Lower lobe of right lung (tissue), 2 donors: Measurements from ENCODE around the gene INPP4A. TPM values are rescaled to one million over a fixed set of nuclear protein-coding genes. Genes with fewer than 3 reads are reported as not detected.
A peak's percentile ranks its signal among the peaks of the same experiment; 100 is the strongest.

Experiments used
- ATAC-seq, 2 donors: fragments of 200-7000 bp; cut with Tn5 transposase; one replicate each; pipeline ENCODE4 v1.9.1; 2020 to 2022; ENCODE audit warnings: mild to moderate bottlenecking in 2 of 2, moderate library complexity in 2 of 2
- DNase-seq: peaks from one replicate; pipeline ENCODE4 v3.0.0-alpha.2; 2020
- H3K27ac ChIP-seq: fragments of 200-600 bp; one replicate; pipeline ENCODE4 v1.8.0; 2022
- H3K27me3 ChIP-seq: fragments of 200-600 bp; one replicate; pipeline ENCODE4 v1.8.0; 2022; ENCODE audit warnings: low read depth
- H3K36me3 ChIP-seq: fragments of 200-600 bp; one replicate; pipeline ENCODE4 v1.8.0; 2022; ENCODE audit warnings: mild to moderate bottlenecking
- H3K4me1 ChIP-seq: fragments of 200-600 bp; one replicate; pipeline ENCODE4 v1.8.0; 2022
- H3K4me3 ChIP-seq: fragments of 200-600 bp; one replicate; pipeline ENCODE4 v1.8.0; 2022; ENCODE audit warnings: mild to moderate bottlenecking
- H3K9me3 ChIP-seq: fragments of 200-600 bp; one replicate; pipeline ENCODE4 v1.8.0; 2022
- CTCF ChIP-seq: fragments of 200-600 bp; IDR thresholded peaks from one replicate; pipeline ENCODE4 v1.8.0; 2022; ENCODE audit warnings: antibody characterized with exemption, mild to moderate bottlenecking
- intact Hi-C: fragments of 100-400 bp; cut with DNase I; formaldehyde crosslinking; loops from one replicate; pipeline ENCODE4 v1.11.0; 2022
- total RNA-seq: library from RNA; stranded (reverse); fragmentation: NEBNext Ultra II Directional; extraction: Animal tissue kit (Norgen Biotek cat#: 25700); gene quantifications from one replicate; pipeline ENCODE4 v1.2.1, GENCODE V29; 2021
- donor health status: DM: no; HTN: yes; CAD: no; lungs with severe emphysema.

Gene INPP4A
- total RNA-seq, 1 donor from 2014 or later = 35.6 TPM

GRCh38 chr2:98533547-98533946, 88.9 kb downstream of the INPP4A start:
- Histone ChIP-seq H3K36me3 (peaks cover 36% of the 10 kb centered on the region), H3K4me1 (no peaks in the 10 kb centered on the region), H3K27ac (no peak overlapping the region), H3K9me3 (no peaks in the 10 kb centered on the region), H3K27me3 (no peaks in the 10 kb centered on the region), H3K4me3 (no peak overlapping the region)
- DNase-seq = no peak
- intact Hi-C loops = no loop called here
- TF ChIP-seq CTCF = no peak
- ATAC-seq = no peak

DNA sequence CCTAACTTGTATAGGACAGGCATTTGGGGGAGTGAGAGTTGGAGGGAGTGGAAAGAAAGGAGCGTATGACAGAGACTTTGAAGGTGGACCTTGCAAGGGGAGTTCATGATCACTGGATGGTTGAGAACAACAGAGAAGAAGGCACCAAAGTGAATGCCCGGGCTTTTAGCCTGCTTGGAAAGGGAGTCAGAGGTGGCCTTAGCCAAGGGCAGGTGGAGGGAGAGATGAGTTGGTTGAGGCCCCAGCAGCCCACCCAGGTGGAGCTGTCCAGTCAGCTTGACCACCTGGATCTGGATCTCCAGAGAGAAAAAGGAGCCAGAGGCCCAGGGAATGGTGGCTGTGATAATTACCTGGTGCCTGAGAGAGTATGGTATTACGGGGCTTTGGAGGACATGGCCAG, 90.1 kb downstream of the INPP4A start:
- Histone ChIP-seq H3K4me1 (no peaks in the 10 kb centered on the region), H3K9me3 (no peaks in the 10 kb centered on the region), H3K27ac (no peak overlapping the region), H3K4me3 (no peak overlapping the region), H3K36me3 (peaks cover 48% of the 10 kb centered on the region), H3K27me3 (no peaks in the 10 kb centered on the region)
- ATAC-seq (no peak), DNase-seq (no peak)
- intact Hi-C loops = no loop called here
- TF ChIP-seq CTCF = no peak

GRCh38 chr2:98535971-98536677, 91.5 kb downstream of the INPP4A start:
- DNase-seq (no peak), ATAC-seq (no peak)
- intact Hi-C loops = no loop called here
- Histone ChIP-seq H3K9me3 (no peaks in the 10 kb centered on the region), H3K27me3 (no peaks in the 10 kb centered on the region), H3K4me1 (no peaks in the 10 kb centered on the region), H3K27ac (no peak overlapping the region), H3K4me3 (no peak overlapping the region), H3K36me3 (peaks cover 61% of the 10 kb centered on the region)
- TF ChIP-seq CTCF = no peak

DNA sequence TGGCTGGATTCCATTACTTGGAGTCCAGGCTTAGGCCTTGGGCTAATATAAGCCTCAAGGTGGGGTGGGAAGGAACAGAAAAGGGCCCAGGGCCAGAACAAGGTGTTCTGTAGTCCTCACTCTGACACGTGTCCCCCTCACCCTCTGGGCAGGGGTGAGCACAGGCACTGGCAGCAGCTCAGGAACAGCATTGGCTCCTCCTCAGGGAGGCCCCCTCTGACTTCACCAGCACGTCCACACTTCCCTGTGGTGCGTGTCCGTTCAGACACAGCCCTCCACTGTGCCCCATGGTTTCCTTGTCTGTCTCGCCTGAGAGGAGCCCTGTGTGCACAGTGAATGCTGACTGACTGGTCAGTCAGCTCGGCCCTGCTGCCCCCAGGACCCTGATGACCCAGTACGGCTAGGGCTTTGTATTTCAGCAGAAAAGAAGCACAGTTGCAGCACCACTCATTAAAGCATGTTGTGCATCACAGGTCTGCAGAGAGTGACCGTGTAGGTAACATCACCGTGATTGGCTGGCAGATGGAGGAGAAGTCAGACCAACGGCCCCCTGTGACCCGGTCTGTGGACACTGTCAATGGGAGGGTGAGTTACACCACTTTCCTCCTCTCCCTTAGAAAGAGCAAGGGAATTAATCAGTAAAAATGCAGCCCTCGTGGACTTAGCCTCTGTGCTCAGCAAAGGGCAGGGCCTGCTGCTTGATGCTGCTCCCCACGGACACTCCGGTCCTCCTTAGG, 92.9 kb downstream of the INPP4A start:
- no peak overlapping the region for H3K27ac ChIP-seq
- DNase-seq (no peak), ATAC-seq (peak in 1 of 2 donors; percentile 10)
- H3K4me1 ChIP-seq = no peaks in the 10 kb centered on the region
- no peak overlapping the region for H3K4me3 ChIP-seq
- H3K9me3 ChIP-seq = no peaks in the 10 kb centered on the region
- no peak for TF ChIP-seq CTCF
- peaks cover 71% of the 10 kb centered on the region for H3K36me3 ChIP-seq
- H3K27me3 ChIP-seq = no peaks in the 10 kb centered on the region
- intact Hi-C loops = no loop called here

DNA sequence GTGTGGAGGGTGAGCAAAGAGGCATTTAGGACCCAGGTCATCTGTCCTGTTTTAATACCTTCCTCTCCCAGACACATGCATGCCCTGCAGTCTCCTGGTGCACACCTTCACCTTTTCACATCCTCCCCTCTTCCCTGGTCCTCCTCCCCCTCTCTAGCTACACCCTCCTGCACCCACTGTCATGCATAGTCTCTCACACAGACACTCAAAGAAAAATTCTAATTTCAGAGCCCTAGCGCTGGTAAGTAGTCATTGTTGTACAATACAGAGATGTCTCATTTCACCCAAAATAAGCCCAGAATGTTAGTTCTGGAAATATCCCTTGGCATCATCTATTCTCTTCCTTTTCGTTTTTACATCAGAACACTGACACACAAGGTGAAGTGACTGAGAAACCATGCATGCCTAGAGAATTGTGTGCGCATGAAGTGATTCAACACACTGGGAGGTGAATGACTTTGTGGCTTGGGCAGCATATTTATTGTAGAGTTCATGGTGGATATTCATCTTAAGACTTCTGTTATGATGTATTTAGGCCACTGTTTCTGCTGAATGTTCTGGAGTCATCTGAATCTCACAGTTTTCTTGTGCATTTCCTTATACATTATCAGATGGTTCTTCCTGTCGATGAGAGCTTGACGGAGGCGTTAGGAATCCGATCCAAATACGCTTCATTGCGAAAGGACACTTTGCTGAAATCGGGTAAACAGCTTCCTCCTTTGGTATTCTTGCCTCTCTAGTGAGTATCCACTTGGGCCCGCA, 93.8 kb downstream of the INPP4A start:
- no peak for TF ChIP-seq CTCF
- no peak overlapping the region for H3K27ac ChIP-seq
- no peaks in the 10 kb centered on the region for H3K9me3 ChIP-seq
- intact Hi-C loops = no loop called here
- DNase-seq (no peak), ATAC-seq (no peak)
- H3K4me3 ChIP-seq = no peak overlapping the region
- H3K36me3 ChIP-seq = peaks cover 79% of the 10 kb centered on the region
- H3K4me1 ChIP-seq = no peaks in the 10 kb centered on the region
- no peaks in the 10 kb centered on the region for H3K27me3 ChIP-seq
